Activated CD8-positive, alpha-beta memory T cell treated with anti-CD3 and anti-CD28 coated beads for 4 hours (primary cell): ENCODE measurements around the gene FUT9.

Experiments used
- DNase-seq, 2 donors: peaks; one replicate each; pipeline ENCODE4 v3.0.0-alpha.2; 2020; ENCODE audit warnings: low read depth in 2 of 2

The FUT9 gene

DNA sequence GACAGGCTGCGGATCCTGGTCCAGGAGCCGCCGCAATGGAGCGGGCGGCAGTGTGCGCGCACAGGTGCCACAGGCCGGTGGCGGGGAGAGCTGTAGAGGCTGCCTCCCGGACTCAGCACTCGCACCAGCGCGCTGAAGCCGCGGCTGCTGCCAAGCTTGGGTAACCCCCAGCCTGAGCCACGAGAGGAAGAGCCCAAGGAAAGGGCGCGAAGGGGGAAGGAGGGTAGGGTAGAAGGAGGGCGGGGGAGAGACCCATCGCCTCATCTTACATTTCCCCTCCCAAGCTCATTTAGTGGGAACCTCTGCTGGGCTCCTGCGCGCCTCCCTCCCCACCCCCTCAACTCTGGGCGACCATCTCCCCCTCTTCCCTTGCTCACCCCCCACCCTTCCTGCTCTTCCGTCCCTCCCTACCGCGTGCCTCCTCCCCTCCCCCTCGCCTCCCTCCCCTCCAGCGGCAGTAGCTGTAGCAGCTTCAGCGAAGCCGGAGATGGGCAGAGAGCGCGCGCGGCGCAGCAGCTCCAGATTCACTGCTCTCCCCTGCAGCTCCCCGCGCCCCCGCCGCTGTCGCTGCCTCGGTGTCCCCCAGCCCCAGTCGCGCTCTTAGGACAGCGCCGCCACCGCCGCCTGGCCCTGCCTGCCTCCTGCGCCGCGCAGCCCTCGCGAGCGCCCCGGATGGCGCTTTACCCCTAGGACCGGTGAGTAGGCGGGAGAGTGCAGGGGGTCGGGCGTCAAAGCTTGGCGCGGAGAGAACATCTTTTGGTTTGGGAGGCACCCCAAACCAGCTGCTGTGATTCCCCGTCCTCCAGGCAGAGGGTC is at the start of gene FUT9:
Gene FUT9, plus strand, starts transcription at position 457 of the 816 bp plus-strand sequence. CDS start 187,182 bp downstream, outside the sequence.
- no peak for DNase-seq

DNA sequence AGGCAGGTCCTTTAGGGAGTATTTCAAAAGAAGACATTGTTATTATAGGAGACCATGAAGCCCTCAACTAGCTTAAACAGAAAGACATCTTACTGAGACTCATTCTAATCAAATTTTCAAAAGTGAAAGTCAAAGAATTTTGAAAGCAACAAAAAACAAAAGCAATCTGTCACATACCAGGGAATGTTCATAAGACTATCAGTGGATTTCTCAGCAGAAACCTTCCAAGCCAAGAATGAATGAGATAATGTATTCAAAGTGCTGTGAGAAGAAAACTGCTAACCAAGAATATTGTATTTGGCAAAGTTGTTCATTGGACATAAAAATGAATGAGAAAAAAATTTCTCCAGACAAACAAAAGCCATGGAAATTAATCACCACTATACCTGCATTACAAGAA is 48.2 kb upstream of the FUT9 start:
- no peak for DNase-seq

GRCh38 chr6:95973976-95974375 is 41.8 kb upstream of the FUT9 start:
- no peak for DNase-seq

DNA sequence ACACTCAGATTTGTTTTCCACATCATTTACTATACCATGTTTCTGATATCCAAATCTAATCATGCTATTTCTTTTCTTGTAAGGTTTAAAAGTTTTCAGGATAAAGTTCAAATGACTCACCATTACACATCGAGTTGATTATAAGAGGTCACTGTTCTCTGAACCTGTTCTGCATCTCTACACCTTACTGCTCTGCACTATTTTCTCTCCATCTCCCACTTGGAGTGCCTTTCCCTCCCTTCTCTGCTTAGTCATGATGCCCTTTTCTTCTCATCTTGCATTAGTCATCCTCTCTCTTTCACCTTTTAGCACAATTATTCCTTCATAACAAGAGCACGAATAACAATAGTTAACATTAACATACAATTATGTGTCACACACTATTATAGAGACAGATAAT is 37.5 kb upstream of the FUT9 start:
- DNase-seq, result no peak

DNA sequence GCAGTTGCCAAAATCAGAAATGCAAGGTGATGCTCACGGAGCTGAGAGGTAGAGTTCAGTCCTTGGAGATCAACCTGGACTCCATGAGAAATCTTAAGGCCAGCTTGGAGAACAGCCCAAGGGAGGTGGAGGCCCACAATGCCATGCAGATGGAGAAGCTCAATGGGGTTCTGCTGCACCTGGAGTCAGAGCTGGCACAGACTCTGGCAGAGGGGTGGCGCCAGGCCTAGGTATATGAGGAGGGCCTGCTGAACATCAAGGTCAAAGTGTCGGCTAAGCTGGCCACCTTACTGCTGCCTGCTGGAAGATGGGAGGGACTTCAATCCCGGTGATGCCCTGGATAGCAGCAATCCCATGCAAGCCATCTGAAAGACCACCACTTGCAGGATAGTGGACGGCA is 23.9 kb upstream of the FUT9 start:
- DNase-seq, result no peak

GRCh38 chr6:95994151-95994550 is 21.6 kb upstream of the FUT9 start:
- no peak for DNase-seq

DNA sequence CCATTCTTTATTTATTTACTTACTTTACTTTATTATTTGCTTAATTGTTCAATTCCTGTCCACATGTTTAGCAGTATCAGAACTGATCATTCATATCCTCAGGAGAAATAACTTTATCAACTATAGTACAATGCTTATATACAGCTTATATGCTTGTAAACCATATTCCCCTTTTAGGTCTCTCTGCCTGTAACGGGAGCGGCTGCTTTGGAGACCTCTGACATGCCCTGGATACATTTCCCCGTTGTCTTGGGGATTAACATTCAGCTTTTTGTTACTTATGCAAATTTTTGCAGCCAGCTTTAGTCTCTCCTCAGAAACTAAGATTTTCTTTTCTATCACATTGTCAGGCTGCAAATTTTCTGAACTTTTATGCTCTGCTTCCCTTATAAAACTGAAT is 17.6 kb upstream of the FUT9 start:
- DNase-seq, result no peak

GRCh38 chr6:96001891-96002575 is 13.7 kb upstream of the FUT9 start:
- DNase-seq, result no peak

DNA sequence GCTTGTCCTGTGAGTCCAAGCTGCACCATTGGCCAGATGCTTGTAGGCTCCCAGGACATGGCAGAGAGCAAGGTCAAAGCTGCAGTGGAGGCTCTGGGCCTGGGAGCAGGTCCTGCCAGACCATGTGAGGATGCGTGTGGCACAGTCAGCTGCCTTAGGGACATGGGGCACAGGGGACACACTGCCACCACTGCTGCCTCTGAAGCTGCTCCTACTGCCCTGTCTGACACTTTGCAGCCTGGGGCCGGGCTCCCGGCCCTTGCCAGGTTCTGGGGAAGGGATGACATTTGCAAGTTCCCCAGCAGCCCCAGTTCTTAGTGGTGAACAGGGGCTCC is 13.2 kb upstream of the FUT9 start:
- no peak for DNase-seq

DNA sequence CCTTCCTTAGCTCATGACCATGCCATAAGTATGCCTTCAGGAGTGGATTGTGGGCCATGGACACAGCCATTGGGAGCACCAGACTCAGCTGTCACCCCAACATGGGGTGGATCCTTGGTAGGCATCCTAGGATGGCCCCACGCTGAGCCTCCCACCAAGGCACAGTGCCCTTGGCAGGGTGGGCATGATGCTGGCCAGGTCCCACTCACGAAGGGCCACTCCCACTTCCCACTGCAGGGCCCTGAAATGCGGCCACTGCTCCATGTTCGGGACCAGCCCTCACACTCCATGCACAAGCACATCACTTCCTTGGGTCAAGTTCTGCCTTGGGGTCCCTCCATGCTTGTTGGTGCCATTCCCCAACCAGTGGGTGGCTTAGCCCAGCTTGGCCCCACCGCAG is 12.9 kb upstream of the FUT9 start:
- DNase-seq, result no peak

DNA sequence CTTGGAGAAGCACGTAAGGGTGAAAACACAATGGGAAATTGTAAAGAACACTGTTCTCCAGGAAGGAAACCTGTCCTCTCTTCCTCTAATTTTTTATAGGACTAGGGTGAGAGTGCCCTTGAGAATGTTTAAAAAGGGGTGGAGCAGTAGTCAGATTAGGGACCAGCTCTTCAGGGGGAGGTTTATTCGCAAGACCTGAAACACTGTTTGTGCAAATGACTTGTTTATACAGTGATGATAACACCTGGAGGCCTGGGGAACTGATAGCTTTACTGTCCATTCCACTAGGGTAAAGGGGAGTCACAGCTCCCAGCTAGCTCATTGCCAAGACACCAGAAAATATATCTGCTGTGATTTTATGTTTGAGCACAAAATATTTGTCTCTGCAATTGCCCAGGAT is 8.1 kb upstream of the FUT9 start:
- no peak for DNase-seq

DNA sequence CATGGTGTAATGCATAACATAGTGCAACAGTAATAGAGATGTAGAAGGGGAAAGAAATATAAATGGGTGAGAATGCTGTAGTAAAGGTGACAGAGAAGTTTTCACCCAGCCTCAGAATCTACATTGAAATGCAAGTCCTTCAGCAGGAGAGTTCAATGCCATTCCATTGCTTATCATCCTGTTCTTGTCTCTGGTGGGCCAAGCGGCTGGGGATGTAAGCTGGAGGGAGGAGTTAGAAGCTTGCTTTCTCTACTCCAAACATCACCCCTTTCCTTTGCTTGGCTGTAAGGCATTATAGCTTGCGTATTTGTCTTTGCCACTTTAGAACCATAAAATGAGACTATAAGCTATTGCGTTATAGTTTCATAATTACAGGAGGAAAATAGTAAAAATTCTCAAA is 2.2 kb upstream of the FUT9 start:
- DNase-seq, result no peak

DNA sequence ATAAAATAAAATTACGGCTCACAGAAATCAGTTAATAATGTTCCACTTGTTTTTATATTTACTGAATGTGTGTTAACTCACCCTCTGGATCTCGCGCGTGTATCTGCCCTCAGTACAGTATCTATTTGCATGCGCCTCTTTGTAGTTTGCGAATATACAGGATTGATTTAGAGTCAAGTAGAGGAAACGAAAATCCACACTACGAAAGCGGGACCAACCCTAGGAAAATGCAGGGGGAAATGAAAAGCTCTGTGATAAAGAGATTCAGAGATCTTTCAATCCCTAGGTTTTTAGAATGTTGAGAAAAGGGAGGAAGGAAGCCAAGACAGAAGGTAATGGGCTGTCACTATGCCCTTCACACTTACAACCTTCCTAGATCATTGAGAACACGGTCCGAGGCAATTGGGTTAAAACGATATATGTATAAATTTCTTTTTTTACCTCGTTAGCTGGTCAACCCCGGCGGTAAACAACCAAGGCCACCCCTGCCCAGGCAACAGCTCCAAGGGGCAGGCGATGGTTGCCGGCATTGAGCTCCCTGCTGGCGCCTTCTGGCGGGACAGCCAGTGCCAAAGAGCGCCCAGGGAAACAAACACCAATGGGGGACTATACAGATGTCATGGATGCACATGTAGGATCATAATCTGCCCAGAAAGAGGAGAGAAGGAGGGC is 792 bp upstream of the FUT9 start:
- DNase-seq, result no peak

GRCh38 chr6:96016334-96017069 is 728 bp downstream of the FUT9 start:
- no peak for DNase-seq

GRCh38 chr6:96017070-96017359 is 1.2 kb downstream of the FUT9 start:
- DNase-seq, result no peak

DNA sequence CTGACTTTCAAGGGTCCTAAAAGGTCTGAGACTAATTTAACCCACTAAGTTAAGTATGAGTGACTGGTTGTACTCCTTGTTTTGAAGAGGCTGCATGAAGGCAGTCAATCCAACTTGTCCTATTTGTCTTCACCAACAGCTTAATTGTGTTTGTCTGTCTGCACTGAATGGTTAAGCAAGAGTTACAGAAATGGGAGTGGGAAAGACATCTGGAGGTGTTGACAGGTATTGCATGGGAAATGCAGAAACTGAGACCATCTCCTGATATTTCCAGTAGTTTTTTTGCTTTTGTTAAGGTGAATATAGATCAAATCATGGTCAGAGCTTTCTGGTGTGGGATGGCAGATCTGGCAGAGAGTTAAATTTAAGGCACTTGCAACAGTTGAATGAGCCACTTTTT is 6.5 kb downstream of the FUT9 start:
- no peak for DNase-seq

GRCh38 chr6:96032661-96033060 is 16.9 kb downstream of the FUT9 start:
- DNase-seq, result no peak

DNA sequence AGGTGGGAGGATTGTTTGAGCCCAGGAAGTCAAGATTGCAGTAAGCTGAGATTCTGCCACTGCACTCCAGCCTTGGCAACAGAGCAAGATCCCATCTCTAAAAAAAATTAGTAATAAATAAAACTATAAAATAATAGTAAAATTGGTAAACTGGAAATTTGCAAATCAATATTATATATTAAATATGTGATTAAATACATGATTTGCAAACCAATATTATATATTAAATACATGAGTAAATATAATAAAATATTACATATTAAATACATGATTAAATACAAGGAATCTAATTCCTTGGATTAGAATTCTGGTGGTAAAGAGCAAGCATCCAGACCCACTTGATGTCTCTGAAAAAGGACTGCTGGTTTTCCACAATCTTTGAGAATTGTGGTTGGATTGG is 35.8 kb downstream of the FUT9 start:
- DNase-seq, result no peak

DNA sequence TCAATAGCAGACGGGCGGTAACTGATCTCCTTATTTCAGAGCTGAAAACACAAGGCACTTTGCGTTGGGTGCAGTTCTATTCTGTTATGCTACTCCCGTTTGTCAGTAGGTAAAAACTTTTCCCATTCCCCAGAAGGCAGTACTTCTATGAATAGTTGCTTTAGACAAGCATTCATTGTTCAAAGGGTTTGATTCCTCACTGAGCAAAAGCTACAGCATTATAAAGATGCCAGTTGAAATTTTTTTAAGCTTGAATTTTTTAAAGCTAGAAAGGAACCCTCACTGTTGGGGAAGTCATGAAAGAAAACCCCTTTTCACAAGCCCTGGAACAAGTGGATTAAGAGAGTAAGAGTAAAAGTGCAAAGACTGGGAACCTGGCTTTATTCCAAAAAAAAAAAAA is 42.3 kb downstream of the FUT9 start:
- no peak for DNase-seq

DNA sequence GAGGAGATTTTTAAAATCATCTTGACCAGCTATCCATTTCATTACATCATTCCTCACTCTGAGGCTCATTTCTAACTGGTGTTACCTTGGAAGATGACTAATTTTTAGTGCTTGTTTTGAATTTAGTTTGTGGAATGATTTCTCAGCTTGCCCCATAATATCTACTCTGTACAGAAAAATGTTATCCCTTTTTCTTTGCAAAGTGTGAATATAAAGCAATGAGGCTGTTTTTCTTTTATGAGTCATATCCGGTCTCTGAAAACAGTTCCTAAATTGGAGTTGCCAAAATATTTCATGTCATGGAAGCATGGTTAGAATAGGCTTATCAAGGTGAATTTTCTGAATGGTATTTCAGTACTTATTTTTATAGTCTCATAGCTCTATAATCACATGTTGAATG is 43.8 kb downstream of the FUT9 start:
- DNase-seq, result no peak

DNA sequence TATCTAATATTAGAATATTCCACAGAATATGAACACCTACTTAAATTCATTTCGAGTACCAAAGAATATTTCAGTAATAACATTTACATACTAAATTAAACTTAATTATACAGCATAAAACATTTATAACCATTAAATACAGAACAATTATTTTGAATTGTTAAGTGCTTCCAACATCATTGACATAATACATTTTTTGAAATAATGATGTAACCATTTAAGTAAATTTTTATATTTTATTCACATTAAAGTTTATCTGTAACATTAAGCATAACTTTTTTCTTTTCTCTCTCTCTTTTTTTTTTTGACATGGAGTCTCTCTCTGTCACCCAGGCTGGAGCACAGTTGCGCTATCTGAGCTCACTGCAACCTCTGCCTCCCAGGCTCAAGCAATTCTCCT is 44.5 kb downstream of the FUT9 start:
- no peak for DNase-seq

DNA sequence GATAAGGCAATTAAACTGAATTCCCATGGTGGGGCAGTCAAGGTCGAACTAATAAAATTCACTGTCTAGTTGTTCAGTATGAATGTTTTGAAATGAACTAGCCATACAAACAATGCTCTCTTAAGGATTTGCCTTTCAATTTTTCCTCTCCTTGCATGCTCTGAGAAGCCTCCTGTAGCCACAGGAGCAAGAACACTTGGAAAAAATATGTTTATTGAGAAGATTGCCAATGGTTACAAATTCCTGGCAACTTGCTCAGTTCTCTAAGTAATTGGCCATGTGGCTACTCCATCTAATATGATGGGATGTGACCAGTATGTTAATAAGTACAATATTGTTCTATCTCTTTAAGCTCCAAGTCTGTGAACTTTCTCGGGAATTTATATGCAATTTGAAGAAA is 49.4 kb downstream of the FUT9 start:
- DNase-seq, result no peak

DNA sequence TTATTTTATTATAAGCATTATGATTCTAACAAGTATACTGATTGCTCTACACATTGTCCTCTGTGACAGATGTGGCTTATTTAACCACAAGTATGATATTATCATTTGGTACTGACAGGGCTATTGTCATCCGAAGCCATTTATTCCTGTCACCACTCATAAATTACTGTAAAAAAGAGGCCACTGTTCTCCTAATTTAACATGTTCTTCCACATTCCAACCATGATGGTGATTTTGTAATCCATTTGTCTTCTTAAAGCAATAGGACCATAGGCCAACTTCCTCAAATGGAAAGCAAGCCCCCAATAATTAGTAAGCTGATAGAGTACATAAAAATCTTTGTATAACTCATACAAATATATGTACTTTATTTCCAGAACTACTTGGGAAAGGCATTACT is 50.6 kb downstream of the FUT9 start:
- no peak for DNase-seq
